ENCODE measurements around the gene CPLX4. TPM values are rescaled to one million over a fixed set of nuclear protein-coding genes. Genes with fewer than 3 reads are reported as not detected.

The CPLX4 gene
- total RNA-seq, 6 donors from 2014 or later, result not detected

DNA sequence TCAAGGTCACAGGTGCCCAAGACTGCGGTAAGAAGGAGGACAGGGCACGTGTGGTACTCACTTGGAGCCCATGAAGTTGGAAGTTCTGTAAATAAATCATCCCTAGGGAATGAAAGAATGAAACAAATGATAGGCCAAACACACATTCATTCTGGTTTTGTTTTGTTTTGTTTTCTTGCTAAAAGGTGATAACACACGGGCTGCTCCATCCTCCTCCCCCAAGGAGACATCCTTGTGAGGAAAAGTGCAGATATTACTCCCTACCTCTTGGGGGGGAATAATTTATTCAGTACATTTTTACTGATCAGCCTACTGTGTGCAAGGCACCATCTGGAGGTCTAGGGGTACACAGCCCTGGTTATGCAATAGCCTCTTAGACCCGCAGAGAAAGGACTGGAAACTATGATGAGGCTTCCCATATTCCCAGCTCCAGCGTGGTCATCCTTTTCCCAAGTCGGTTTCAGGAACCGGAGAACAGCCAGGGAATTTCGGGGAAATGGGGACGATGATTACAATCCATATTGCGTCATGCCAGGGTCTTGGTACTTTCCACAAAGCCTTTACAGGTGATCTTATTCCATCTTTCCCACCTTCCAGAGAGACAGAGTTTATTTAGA lies 51.5 kb downstream of the CPLX4 start:
- peaks cover 4 to 40% (median 22%) of the 10 kb centered on the region in 4 donors for H3K4me1 ChIP-seq
- H3K4me3 ChIP-seq, result no peak overlapping the region
- peaks cover 0 to 83% (median 49%) of the 10 kb centered on the region in 4 donors for H3K27me3 ChIP-seq
- no peaks in the 10 kb centered on the region for H3K9me3 ChIP-seq
- no peak overlapping the region for H3K27ac ChIP-seq
- ATAC-seq (ENCODE audit: low FRiP score in 2 of 2) (no peak), DNase-seq (no peak)
- WGBS, 2 donors, result 7 to 15% methylated on average over 10 of the region's 10 CpGs
- H3K36me3 ChIP-seq, result no peaks in the 10 kb centered on the region
- TF ChIP-seq POLR2AphosphoS5 (IDR thresholded peaks at IDR 0.05), result no peak

DNA sequence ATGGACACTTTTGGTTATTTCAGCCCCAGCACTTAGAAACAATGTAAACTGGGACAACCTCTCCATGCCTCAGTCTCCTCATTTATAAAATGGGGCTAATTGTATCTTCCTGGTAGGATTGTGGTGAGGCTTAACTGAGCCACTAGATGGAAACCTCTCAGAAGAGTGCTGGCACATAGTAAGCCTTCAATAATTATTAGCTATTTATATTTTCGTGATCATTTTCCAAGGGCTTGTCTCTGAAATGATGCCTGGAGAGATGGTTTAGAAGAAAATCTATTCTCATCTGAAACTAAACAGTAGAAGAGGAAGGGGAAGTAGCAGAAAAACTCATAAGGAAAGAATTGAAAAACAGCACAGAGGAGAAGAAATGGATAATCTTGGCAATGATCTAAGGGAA lies 52.0 kb downstream of the CPLX4 start:
- Histone ChIP-seq H3K4me1 (peaks cover 4 to 36% (median 22%) of the 10 kb centered on the region in 4 donors), H3K9me3 (no peaks in the 10 kb centered on the region), H3K36me3 (no peaks in the 10 kb centered on the region), H3K4me3 (no peak overlapping the region), H3K27ac (no peak overlapping the region), H3K27me3 (peaks cover 0 to 78% (median 47%) of the 10 kb centered on the region in 4 donors)
- 19 to 36% methylated on average over 1 of the region's 1 CpG for WGBS, 2 donors
- DNase-seq (no peak), ATAC-seq (ENCODE audit: low FRiP score in 2 of 2) (no peak)
- TF ChIP-seq POLR2AphosphoS5 (IDR thresholded peaks at IDR 0.05), result no peak
- no peak for TF ChIP-seq EP300 (IDR thresholded peaks at IDR 0.05)
- TF ChIP-seq, protein P1, sequence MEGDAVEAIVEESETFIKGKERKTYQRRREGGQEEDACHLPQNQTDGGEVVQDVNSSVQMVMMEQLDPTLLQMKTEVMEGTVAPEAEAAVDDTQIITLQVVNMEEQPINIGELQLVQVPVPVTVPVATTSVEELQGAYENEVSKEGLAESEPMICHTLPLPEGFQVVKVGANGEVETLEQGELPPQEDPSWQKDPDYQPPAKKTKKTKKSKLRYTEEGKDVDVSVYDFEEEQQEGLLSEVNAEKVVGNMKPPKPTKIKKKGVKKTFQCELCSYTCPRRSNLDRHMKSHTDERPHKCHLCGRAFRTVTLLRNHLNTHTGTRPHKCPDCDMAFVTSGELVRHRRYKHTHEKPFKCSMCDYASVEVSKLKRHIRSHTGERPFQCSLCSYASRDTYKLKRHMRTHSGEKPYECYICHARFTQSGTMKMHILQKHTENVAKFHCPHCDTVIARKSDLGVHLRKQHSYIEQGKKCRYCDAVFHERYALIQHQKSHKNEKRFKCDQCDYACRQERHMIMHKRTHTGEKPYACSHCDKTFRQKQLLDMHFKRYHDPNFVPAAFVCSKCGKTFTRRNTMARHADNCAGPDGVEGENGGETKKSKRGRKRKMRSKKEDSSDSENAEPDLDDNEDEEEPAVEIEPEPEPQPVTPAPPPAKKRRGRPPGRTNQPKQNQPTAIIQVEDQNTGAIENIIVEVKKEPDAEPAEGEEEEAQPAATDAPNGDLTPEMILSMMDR (IDR thresholded peaks at IDR 0.05), result no peak
- no peak for TF ChIP-seq POLR2A (IDR thresholded peaks at IDR 0.05)

DNA sequence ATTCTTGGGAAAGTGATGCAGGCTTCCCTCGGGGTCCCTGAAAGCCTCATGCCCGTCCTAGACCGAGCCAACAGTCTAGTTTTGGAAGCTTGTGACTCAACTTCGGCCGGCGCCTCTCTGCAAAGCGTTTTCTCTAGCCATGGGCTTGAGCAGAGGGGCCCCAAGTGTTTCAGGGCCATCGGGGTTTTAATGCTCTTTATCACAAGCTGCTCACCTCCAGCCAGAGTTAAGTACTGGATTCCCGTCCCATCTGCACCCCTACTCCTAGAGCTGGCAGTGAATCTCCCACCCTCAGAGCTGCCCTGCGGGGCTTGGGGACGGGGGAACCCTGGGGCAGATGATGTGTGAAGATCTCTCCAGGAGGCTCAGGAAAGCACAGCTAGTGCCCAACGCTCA lies 52.5 kb downstream of the CPLX4 start:
- no peak for DNase-seq
- Histone ChIP-seq H3K27ac (no peak overlapping the region), H3K4me3 (no peak overlapping the region), H3K4me1 (peaks cover 4 to 36% (median 22%) of the 10 kb centered on the region in 4 donors), H3K9me3 (no peaks in the 10 kb centered on the region), H3K36me3 (no peaks in the 10 kb centered on the region), H3K27me3 (peaks cover 0 to 73% (median 43%) of the 10 kb centered on the region in 4 donors)
- no peak for ATAC-seq (ENCODE audit: low FRiP score in 2 of 2)
- TF ChIP-seq POLR2A (IDR thresholded peaks at IDR 0.05), result no peak
- TF ChIP-seq, protein P1 (IDR thresholded peaks at IDR 0.05), result no peak
- no peak for TF ChIP-seq EP300 (IDR thresholded peaks at IDR 0.05)
- no peak for TF ChIP-seq POLR2AphosphoS5 (IDR thresholded peaks at IDR 0.05)
- 9 to 12% methylated on average over 11 to 12 of the region's 12 CpGs for WGBS, 2 donors

DNA sequence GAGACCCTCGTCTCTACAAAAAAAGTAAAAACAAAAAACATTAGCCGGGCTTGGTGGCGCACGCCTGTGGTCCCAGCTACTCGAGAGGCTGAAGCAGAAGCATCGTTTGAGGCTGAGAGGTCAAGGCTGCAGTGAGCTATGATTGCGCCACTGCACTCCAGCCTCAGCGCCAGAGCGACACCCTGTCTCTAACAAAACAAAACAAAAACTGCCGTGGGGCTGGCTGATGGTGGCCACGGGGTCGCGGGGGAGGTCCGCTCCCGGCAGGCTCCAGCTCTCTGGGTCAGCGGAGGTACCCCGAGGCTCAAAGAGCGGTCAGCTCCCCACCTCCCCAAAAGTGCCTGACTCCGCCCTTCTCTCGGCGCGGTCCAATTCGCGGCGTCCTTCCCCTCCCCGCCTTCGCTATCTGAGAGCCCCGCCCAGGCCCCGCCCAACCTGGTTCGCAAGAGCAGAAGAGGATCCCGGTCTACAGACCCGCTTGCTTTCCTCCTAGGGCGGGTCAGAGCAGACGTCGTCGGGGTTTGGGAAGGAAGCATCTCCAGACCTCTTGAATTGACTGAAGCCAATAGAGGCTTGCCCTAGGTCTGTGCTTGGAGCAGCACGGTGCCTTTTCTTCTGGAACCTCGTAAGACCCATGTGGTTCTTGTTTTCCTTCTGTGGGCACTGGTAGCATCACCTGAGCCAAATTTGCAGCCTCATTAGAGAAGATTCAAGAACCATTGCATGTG lies 53.0 kb downstream of the CPLX4 start:
- TF ChIP-seq POLR2A (IDR thresholded peaks at IDR 0.05) (no peak), POLR2AphosphoS5 (IDR thresholded peaks at IDR 0.05) (no peak), EP300 (IDR thresholded peaks at IDR 0.05) (no peak)
- TF ChIP-seq, protein P1 (IDR thresholded peaks at IDR 0.05), result no peak
- WGBS, 2 donors, result 6 to 11% methylated on average over 5 to 22 of the region's 38 CpGs
- DNase-seq, result peak in 1 of 2 donors; percentile 59
- peak overlapping the region in 3 of 4 donors; percentile 15 to 43 (median 21) for H3K4me3 ChIP-seq
- no peaks in the 10 kb centered on the region for H3K9me3 ChIP-seq
- ATAC-seq (ENCODE audit: low FRiP score in 2 of 2), result peak; percentile 13 to 24
- no peaks in the 10 kb centered on the region for H3K36me3 ChIP-seq
- peaks cover 4 to 36% (median 22%) of the 10 kb centered on the region in 4 donors for H3K4me1 ChIP-seq
- peaks cover 0 to 68% (median 38%) of the 10 kb centered on the region in 4 donors for H3K27me3 ChIP-seq
- H3K27ac ChIP-seq, result no peak overlapping the region

DNA sequence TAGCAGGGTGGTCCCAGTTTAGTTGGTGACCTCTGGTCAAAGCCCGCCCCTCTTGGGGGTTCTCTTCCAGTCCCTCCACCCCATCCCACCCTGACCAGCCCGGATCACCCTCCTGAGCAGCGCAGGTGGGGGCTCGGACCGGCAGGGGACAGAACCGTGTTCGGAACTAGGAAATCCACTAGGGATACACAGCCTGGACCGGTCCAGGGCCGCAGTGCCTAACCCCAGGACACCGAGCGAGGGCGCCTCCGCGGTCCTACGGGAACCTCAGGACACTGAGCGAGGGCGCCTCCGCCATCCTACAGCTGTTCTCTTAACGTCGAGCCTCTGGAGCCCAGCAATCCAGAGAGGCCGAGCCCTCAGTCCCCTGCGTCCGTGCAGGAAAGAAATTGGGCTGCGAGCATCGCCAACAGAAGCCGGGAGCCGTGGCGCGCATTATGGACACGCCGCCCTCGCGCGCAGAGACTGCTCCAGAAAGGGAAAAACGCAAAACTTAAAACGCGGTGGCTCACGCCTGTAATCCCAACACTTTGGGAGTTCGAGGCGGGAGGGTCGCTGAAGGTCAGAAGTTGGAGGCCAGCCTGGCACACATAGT lies 53.7 kb downstream of the CPLX4 start:
- WGBS, 2 donors, result 10 to 14% methylated on average over 23 to 34 of the region's 41 CpGs
- Histone ChIP-seq H3K4me3 (peak overlapping the region in 1 of 4 donors; percentile 21), H3K4me1 (peaks cover 4 to 36% (median 22%) of the 10 kb centered on the region in 4 donors), H3K27me3 (peaks cover 0 to 62% (median 34%) of the 10 kb centered on the region in 4 donors), H3K36me3 (no peaks in the 10 kb centered on the region), H3K9me3 (no peaks in the 10 kb centered on the region), H3K27ac (no peak overlapping the region)
- TF ChIP-seq, protein P1 (IDR thresholded peaks at IDR 0.05), result no peak
- TF ChIP-seq POLR2AphosphoS5 (IDR thresholded peaks at IDR 0.05) (no peak), EP300 (IDR thresholded peaks at IDR 0.05) (no peak), POLR2A (IDR thresholded peaks at IDR 0.05) (no peak)
- DNase-seq, result peak in 1 of 2 donors; percentile 65
- ATAC-seq (ENCODE audit: low FRiP score in 2 of 2), result peak; percentile 33 to 47
